DND-41 (cell line): ENCODE results near the gene CERS5.

Source experiments
- EZH2 ChIP-seq: IDR thresholded peaks from 3 replicates; pipeline ENCODE4 v1.6.1; 2012; ENCODE audit warnings: borderline replicate concordance, low read depth, mild to moderate bottlenecking, moderate library complexity, low read length, inconsistent platforms; ENCODE audit not compliant: severe bottlenecking
- TF ChIP-seq, protein P1 (sequence below): IDR thresholded peaks from 2 replicates; pipeline ENCODE4 v1.5.1; 2012; ENCODE audit warnings: borderline replicate concordance, low read length, moderate library complexity, mild to moderate bottlenecking; ENCODE audit not compliant: poor library complexity, severe bottlenecking; ENCODE audit errors: extremely low read depth

DNA sequence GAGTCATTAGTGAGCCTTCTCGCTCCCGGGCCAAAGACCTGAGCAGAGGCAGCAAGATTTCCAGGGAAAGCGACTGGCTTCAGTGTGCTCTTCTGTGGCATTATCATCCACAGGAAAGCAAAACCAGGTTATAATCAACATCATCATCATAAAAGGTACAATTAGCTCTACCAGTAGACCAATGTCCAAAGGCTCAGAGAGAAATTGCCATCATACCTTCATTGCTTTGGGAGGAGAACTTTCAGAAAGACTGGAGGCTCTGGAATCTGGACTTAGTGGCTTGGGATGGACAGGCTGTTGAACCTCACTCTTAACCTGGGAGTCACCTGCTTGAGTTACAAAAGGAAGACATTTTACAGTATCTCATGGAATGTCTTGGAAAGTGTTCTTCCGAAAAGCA lies 25.1 kb upstream of the CERS5 start:
- no peak for TF ChIP-seq EZH2
- TF ChIP-seq, protein P1, sequence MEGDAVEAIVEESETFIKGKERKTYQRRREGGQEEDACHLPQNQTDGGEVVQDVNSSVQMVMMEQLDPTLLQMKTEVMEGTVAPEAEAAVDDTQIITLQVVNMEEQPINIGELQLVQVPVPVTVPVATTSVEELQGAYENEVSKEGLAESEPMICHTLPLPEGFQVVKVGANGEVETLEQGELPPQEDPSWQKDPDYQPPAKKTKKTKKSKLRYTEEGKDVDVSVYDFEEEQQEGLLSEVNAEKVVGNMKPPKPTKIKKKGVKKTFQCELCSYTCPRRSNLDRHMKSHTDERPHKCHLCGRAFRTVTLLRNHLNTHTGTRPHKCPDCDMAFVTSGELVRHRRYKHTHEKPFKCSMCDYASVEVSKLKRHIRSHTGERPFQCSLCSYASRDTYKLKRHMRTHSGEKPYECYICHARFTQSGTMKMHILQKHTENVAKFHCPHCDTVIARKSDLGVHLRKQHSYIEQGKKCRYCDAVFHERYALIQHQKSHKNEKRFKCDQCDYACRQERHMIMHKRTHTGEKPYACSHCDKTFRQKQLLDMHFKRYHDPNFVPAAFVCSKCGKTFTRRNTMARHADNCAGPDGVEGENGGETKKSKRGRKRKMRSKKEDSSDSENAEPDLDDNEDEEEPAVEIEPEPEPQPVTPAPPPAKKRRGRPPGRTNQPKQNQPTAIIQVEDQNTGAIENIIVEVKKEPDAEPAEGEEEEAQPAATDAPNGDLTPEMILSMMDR = no peak
